GM21447 (cell line): ENCODE data around the gene P3H4.
"Not testable (repeated sequence)": the region's sequence is repeated elsewhere in the genome, so short reads cannot be mapped to it uniquely, and the experiment has no call there.

ENCODE experiments used
- ATAC-seq: cut with Tn5 transposase; IDR thresholded peaks from one replicate; pipeline ENCODE4 v1.9.1; 2021; ENCODE audit not compliant: unreplicated experiment

Gene P3H4

GRCh38 chr17:41794540-41794975 lies 17.2 kb downstream of the P3H4 start:
- ATAC-seq, result no peak

GRCh38 chr17:41793784-41794539 lies 17.8 kb downstream of the P3H4 start:
- no peak for ATAC-seq

GRCh38 chr17:41792845-41793783 lies 18.6 kb downstream of the P3H4 start:
- ATAC-seq, result no peak

GRCh38 chr17:41787021-41787418 lies 24.7 kb downstream of the P3H4 start:
- no peak for ATAC-seq

- peak; percentile 77 for ATAC-seq
These were observed 25.3 kb downstream of the P3H4 start, which contains the start of gene JUP for GRCh38 chr17:41786227-41787020. Gene JUP (minus strand): TSS chr17:41786711. CDS start chr17:41771854, 14,857 bp downstream.

GRCh38 chr17:41785859-41786226 lies 25.9 kb downstream of the P3H4 start:
- no peak for ATAC-seq

DNA sequence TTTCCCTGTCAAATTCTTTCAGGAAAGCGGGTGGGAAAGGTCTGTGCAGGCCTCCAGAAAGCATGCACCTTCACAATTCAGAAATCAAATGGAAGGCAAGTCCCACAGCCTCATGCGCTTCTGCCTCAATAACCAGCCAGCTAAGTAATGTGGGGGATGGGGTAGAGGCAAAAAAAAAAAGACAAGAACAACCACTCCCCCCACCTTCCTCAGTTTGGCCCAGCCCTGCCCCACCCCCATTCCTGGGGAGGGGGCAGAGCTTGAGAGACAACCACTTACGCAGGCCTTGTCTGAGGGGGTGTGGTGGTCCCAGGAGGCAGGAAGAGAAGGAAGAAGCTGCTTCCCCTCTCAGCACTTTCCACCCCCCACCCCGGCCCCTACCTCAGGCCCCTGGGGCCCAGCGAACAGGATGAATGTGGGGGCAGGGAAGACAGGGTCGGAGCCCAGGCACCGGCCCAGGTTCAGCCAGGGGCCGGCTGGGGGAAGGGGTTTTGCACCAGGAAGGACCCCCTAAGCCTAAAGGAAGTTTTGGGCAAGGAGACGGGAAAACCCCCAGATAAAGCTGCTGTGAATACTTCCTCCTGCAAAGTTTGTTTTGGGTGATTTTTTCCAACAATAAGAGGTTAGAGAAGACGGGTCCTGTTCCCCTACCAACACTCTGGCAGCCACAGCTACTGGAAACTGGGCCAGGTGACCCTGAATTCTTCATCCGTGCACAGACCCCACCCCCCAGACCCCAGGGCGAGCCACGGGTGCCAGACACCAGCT lies 26.5 kb downstream of the P3H4 start:
- no peak for ATAC-seq

- ATAC-seq, result no peak
These were observed 27.5 kb downstream of the P3H4 start for GRCh38 chr17:41784207-41784744.

DNA sequence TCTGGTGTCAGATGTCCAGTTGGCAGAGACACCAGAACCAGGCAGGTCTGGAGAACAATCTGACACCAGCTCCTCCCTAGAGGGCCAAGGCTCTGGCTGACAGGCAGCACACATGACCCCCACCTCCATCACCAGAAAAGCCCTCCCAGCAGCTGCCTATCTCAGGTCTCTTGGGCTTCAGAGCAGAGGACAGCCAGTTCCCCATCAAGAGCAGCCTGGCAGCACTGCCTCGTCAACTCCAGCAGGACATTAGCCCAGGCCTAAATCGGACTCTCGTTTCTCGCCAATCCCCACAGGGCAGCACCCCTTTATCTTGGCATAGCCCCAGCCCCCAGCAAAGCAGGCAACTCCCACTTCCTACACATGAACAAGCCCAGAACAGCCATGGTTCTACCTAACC lies 29.6 kb downstream of the P3H4 start:
- no peak for ATAC-seq

- ATAC-seq, result no peak
These were observed 30.2 kb downstream of the P3H4 start for GRCh38 chr17:41781404-41782110.

DNA sequence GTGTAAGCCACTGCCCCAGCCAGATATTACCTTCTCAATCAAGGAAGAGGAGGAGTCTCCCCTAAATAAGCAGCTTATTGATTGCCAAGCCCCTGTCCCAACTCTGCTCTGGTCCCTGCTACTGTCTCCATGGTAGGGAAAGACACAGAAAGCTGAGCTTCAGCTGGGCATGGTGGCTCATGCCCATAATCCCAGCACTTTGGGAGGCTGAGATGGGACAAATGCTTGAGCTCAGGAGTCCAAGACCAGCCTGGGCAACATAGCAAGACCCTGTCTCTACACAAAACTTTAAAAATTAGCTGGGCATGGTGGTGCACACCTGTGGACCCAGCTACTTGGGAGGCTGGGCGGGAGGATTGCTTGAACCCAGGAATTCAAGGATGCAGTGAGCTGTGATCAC lies 31.8 kb downstream of the P3H4 start:
- ATAC-seq, result no peak

DNA sequence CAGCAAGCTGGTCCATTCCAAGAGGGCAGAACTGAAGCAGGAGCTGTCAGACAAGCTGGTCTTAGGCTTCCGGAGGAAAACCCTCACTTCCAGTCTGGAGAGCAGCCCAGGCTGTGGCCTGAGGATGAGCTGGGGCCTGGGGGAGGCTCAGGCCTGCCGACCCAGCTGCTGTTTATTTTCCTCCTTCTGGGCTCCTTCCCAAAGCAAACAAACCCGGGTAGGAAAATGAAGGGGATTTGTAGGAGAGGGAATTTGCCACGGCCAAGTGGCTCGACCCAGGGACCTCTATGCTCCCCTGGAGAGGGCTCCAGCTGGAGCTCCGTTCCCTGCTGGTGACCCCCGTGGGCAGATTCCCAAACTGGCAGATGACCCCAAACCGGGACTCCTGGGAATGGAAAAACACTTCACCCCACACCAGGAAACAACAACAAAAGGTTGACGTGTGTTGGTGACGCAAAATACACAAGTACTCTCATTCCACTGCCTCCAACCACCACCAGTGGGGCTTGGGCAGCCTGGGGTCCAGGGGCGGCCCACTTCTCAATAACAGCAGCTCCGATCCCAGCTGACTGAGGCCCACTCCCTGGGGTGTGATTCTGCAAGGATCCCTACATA lies 34.1 kb downstream of the P3H4 start:
- ATAC-seq, result no peak

DNA sequence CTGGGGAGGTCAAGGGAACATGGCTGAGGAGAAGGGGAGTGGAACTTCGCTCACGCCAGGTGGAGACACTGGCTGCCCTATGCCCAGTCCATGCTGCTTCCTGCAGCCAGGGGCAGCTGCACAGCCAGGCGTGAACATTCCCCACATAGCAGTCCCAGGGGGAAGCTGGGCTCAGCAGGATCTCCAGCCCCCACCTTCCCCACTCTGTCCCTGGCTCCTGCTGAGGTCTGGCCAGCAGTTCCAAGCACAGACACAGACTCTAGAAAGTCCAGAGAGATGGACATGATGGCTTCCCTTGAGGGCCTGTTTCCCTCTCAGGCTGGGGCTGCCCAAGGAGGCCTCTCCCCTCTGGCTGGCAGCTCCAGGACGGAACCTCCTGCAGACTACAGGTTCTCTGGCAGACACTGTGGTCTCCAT lies 34.6 kb downstream of the P3H4 start:
- no peak for ATAC-seq

DNA sequence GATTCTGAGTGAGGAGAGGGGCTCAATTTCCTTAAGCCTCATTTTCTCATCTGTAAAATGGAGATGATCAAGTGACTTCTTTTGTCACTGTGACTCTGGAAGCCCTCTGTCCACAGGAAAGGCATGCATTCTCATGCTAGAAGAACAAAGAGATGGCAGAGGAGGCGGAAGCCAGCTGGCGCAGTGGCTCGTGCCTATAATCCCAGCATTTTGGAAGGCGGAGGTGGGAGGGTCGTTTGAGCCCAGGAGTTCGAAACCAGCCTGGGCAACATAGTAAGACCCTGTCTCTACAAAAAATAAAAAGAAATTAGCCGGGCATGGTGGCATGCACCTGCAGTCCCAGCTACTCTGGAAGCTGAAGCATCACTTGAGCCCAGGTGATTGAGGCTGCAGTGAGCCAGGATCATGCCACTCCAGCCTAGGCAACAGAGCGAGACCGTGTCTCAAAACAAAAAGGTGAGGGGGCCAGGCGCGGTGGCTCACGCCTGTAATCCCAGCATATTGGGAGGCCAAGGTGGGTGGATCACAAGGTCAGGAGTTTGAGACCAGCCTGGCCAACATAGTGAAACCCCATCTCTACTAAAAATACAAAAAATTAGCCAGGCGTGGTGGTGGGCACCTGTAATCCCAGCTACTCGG lies 35.4 kb downstream of the P3H4 start:
- not testable (repeated sequence) for ATAC-seq

DNA sequence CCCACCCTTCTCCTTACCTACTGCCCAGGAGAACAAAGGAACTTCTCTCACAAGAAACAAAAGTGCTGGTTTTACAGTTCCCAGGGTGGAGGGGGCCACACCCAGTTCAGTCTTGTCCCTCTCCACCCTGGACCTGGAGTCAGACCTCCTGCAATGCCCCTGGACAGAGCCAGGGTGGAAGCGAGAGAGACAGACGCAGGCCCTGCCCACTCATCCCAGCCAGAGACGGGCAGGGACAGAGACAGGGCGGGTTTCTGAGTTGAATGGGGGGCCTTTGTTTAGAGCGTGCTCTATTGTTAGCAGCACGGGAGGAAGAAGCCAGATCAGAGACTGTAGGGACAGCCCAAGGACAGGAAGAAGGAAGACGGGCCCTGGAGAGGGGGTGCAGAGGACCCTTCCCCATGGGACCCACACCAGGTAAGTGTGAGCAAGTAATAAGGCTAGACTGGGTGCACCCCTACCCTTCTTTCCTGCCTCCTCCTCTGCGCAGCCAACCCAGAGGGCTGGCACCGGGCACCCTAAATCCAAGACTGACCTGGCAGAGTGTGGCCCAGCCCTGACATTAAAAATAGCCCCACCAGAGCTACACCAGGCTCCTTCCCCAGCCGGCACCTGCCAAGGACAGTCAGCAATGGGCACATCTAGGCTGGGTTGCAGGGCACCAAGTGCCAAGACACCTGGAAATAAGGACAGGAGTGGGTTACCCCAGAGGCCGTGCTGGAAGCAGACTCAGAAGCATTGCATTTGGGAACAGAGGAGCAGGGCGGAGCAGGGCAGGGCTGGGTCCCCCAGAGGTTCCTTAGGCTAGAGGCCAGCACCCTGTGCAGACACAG lies 36.1 kb downstream of the P3H4 start:
- no peak for ATAC-seq

DNA sequence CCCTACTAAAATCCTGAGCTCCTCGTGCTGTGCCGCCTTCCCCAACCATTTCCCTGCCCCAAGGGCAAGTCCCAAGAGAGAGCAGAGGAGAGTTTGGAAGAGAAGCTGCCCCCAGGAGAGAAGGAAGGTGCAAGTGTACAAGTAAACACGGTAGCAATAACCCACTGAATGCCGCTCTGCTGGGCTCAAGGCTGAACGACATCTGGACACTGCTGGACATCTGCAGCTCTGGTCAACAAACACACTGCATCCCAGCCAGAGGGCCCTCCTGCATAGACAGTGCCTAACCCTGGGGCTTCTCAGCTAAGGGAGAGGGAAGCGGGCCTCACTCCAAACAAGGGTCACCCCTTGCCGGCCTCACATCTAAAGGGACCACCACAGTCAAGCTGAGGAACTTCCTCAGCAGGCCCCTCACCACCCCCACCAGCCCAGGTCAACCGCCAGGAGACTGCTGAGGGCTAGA lies 38.0 kb downstream of the P3H4 start:
- no peak for ATAC-seq

GRCh38 chr17:41773190-41773588 lies 38.6 kb downstream of the P3H4 start:
- no peak for ATAC-seq
